GM19240 (cell line): ENCODE results near the gene ODR4.
"Not testable (repeated sequence)": the region's sequence is repeated elsewhere in the genome, so short reads cannot be mapped to it uniquely, and the experiment has no call there.

ENCODE experiments used
- DNase-seq: peaks from one replicate; pipeline ENCODE4 v3.0.0; 2011; ENCODE audit warnings: low spot score; ENCODE audit not compliant: insufficient read length

The ODR4 gene

DNA sequence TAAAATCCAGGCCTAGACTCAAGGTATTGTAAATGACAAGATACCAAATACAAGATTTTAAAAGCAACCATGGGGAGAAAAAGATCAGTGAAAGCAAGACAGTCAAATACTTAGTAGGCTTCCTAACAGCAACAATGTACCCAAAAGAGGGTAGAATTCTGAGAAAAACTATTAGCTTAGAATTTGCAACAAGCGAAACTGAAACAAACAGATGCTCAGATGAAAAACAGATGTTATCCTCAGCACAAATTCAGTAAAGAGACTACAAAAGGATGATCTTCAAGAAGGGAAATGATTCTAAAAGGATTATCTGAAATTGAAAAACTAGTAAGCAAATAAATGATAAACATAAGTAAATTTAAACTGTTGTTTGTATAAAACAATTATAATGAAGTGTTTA is 45.3 kb downstream of the ODR4 start:
- DNase-seq = no peak

DNA sequence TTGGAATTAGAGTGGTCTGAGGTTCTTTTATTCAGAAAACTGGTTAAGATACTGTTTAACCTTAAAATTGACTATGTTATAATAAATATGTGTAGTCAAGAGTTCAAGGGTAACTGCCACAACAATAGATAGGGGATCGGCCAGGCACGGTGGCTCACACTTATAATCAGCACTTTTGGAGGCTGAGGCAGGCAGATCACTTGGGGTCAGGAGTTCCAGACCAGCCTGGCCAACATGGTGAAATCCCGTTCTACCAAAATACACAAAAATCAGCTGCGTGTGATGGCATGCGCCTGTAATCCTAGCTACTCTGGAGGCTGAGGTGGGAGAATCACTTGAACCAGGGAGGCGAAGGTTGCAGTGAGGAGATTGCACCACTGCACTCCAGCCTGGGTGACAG is 45.8 kb downstream of the ODR4 start:
- DNase-seq = no peak

DNA sequence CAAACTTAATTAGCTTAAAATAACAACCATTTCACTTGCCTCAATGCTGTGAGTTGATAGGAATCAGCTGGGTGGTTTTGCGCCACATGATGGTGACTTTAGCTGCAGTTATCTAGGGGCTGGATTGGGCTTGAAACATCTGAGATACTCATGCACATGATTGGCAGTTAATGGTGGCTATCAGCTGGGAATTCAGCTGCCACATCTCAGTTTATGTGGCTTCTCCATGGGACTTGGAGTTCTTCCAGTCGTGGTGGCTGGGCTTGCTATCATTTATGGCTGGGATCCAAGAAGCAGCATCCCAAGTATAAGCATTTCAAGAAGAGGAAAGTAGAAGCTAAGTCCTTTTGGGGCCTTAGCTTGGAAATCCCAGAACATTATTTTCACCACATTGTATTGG is 48.9 kb downstream of the ODR4 start:
- DNase-seq = no peak

DNA sequence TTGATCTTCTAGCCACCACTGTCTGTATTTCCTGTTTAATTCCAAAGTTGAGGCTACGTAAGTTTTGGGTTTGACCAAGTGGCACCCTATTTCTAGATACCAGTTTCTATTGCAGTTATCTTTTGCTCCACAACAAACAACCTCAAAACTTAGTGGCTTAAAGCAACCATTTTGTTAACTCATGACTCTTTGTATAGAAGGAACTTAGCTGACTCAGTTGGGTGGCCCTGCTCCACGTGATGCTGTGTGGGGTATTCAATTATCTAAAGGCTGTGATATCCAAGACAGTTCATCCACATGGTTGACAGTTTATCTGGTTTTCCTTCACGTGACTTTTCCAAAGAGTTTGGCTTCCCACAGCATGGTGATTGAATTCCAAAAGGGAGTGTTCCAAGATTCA is 50.5 kb downstream of the ODR4 start:
- no peak for DNase-seq

DNA sequence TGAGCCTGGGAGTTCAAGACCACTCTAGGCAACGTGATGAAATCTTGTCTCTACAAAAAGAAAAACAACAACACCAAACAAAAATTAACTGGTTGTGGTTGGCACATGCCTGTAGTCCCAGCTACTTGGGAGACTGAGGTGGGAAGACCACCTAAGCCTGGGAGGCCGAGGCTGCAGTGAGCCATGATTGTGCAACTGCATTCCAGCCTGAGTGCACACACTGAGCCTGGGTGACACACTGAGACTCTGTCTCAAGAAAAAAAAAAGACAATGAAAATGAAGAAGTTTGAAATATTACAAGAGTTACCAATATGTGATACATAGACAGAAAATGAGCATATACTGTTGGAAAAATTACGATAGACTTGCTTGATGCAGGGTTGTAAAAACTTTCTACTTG is 53.4 kb downstream of the ODR4 start:
- DNase-seq = no peak

DNA sequence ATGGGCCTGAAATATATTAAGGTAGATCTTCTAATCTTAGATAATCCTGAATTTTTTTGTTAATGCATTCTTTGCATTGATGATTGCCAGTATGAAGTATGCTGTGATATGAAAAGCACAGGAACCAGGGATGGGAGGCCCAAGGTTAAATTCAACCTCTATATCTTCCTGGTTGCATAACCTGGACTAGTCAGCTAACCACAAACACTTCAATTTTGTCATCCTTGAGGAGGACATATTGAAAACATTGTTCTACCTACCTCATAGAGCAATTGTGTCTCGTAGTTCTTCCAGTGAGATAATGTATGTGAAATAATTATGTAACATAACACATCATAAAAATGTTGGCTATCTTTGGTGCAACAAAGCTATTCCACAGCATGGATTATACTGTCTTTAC is 59.7 kb downstream of the ODR4 start:
- no peak for DNase-seq

DNA sequence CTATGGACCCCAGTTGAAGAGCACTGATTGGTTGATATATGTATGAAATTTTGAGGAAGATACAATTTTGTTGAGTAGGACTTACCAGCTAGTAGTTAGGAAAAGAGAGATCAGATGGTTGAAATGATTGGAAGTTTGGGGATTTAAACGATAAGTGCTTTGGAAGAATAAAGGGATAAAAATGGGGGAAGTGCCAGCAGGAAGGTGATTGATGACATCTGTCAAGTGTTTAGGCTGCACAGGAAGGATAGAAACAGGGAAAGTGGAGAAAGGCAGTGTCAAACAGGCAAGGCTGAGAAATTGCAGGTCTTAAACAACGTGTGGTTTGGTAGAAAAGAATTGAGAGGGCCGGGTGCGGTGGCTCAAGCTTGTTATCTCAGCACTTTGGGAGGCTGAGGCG is 62.9 kb downstream of the ODR4 start:
- DNase-seq = no peak

DNA sequence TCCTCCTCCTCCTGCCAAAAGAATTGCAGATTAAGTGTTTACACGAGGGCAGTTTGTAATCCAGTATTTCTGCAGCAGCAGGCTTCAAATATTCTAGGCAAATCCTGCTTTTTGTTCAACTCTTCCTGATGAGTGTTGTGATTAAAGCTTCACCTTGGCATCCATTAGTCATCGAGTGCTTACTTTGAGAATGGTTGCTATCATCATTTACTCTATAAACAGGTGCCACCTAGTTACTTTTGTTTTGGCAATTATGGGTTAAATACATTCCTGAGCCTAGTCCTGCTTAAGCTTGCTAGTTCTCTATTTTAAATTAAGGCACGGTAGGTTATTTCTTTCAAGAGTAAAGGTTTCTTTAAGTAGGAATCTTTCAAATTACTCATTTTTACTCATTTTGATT is 64.9 kb downstream of the ODR4 start:
- no peak for DNase-seq

DNA sequence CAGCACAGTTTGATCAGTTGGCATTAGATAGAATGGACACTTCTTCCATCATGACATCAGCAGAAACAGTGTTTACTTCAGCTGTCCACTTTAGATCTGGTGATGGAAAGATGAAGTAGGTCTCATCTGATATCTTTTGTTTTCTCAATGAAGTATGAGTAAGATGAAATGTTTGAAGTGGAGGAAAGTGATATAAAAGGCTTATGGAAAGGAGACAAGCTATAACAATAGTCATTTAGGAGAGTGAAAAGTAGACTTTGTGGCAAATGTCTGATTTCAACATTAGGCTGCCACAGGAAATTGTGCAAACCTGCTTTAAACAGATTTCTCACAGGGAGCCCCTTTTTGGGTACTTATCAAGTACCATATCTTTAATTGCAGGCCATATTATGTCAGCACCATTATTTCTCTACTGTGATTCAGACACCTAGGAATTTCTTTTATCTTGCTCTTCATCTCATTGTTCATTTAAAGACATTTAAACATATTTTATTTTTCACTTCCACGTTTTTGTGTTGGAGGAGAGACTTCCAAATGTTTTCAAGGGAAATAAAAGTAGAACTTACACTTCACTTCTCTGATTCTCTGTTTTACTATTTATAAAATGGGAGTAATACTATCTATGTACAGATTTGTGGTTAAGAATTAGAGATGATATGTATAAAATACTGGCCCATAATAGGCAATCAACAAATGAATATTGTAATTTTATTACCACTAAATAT is 67.2 kb downstream of the ODR4 start:
- no peak for DNase-seq

DNA sequence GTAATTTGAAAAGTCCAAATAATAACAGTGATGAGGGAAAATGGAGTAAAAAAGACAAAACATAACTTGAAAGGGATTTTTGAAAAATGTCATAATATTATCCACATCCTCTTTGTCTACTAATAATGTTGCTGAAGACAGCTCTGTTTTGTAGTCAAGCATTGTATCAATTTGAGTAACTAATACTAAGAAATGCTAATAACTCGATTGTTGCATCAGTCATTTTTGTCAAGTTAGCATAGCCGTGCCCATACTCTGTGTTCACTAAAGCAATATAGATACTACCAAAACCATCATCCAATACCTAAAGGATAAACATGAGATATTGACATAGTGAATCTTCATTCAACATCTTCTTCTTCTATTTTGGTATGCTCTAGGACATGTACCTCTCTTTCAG is 68.0 kb downstream of the ODR4 start:
- no peak for DNase-seq

DNA sequence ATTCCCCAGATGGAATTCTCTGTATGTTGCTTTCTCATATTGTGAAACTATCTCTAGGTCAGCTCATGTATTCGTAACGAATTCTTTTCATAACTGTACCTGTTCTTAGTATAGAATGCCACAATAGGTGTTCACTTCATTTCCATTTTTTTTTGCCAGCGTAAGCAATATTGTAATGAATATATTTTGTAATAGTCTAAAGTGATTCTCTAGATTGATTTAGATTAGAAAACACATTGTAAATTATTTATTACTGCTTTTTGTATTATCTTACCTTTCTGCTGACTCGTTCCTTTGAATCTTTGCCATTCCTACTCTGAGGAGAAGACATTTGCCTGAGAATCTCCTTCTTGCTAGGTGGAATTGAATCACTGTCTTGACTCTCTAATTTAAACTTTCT is 70.5 kb downstream of the ODR4 start:
- no peak for DNase-seq

DNA sequence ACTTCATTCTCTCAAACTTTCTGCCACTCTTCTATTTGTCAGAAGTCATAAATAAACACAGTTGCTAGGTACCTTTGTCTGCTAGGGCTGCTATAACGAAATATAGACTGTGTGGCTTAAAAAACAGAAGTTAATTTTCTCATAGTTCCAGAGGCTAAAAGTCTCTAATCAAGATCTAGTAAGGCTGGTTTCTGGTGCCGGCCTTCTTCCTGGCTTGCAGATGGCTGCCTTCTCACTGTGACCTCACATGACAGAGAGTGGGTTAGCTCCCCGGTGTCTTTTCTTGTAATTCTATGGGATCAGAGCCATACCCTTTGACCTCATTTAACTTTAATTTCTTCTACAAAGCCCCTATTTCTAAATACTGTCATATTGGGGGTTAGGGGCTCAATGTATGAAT is 79.3 kb downstream of the ODR4 start:
- no peak for DNase-seq

DNA sequence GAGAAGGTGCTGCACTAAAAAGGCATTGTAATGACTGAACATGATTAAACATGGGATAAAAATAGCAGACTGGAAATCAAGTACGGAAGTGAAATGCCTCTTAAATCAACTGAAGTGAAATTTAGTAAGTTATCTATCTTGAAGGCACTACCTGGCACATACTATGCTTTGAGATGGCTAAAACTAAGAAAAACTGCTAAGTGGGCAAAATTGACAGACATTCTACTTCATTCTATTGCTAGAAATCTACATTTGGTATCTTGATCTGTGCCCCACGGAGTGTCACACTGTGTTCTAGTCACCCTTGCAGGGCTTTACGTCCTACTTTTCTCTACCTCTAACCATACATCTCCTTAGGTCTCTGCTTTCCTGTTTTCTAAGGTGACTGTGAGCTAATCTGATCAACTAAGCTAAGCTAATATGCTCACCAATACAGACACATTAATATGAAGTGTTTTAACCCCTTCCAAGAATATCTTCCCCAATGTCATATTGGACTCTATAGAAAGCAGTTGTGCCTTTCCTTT is 81.2 kb downstream of the ODR4 start:
- DNase-seq = no peak

DNA sequence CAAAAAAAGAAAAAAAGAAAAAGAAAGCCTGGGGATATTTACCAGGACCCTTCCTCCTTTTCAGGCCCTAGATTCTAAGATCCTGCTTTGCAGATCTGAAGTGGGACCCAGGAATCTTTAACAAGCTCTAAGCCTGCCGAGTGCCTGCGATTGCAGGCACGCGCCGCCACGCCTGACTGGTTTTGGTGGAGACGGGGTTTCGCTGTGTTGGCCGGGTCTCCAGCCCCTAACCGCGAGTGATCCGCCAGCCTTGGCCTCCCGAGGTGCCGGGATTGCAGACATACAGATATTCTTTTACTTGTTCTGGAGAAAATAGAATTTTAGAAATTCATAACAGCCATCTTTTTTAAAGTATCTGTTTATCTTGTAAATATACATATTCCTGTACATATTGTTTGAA is 83.5 kb downstream of the ODR4 start:
- DNase-seq = not testable (repeated sequence)

DNA sequence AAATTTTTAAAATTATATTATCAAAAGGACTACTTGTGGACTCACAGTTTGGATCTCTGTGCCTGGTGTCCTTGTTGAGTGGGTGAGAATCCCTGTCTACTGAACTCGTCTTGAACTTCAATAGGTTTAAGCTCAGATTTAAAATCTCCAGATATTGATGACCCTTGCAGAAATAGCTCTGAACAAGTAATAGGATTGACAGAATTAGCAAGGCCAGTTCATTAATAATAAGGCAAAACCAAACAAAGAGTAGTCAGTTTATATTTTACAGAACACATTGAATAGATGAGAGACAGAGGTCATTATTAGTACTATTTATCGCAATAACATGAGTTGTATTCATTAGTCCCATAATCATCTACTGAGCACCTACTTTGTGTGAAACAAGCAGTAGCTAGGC is 85.4 kb downstream of the ODR4 start, which contains the start of gene PDC:
TSS of gene PDC (minus strand) at position 101 of the 400 bp plus-strand sequence. CDS start 11,655 bp downstream, outside the sequence.
- no peak for DNase-seq

DNA sequence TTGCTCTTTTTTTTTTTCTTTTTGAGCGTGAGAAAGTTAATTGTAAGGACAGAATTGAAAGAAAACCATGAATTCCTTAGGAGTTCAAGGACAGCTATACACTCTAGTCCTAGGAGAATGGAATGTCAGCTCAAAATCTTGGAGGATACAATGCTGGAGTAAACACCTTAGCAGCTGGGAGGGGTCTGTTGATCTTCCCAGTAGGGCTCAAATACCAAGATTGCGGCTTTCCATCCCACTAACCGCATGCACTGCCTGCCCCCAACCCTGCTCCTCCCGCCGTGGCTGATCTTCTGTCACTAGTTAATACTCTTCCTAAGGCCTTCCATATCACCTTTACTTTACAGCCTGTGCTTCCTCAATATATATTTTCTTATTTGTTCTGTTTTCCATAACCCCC is 87.9 kb downstream of the ODR4 start:
- DNase-seq = no peak

DNA sequence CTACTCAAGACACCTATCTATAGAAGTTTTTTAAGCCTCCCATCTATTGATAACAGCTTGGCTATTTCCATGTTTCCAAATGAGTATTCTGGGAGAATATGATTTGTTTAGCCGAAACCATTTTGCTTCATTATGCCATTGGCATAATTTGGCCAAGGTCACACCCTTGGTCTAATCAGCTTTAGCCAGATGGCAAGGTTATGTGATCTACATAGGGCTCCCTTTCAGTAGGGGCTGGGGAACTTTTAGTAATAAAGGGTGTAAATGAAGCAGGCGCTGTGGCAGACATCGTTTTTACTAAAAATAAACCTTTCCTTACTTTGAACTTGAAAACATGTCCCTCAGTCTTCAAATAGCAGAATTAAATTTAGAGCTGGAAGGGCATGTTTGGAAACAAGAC is 88.3 kb downstream of the ODR4 start:
- no peak for DNase-seq

DNA sequence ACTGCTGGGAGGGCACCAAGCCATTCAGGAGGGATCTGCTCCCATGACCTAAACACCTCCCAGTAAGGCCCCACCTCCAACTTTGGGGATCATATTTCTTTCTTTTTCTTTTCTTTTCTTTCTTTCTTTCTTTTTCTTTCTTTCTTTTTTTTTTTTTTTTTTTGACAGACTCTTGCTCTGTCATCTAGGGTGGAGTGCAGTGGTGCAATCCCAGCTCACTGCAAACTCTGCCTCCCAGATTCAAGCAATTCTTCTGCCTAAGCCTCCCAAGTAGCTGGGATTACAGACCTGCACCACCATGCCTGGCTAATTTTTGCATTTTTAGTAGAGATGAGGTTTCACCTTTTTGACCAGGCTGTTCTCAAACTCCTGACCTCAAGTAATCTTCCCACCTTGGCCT is 89.9 kb downstream of the ODR4 start:
- DNase-seq = not testable (repeated sequence)

DNA sequence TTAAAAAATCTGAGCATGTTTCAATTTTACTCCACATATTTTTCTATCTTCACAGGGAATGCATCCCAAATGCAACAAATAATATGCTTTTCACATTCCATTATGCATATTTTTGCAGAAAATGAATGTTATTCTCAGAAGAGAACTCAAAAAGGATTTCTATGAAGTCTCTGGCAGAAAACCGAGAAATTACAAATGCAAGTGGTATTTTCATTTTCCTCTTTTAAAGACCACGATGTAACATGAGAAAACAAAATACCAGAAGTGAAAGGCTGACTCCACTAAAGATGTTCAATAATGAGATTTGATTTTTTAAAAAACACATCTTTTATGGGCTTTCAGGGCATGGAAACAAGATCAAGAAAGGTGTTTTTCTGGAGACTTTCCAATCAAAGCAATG is 90.3 kb downstream of the ODR4 start:
- no peak for DNase-seq
